GM23338 (cell line): ENCODE measurements around the gene ATP2B1. TPM values are rescaled to one million over a fixed set of nuclear protein-coding genes. Genes with fewer than 3 reads are reported as not detected.
"Not testable (repeated sequence)": the region's sequence is repeated elsewhere in the genome, so short reads cannot be mapped to it uniquely, and the experiment has no call there.

Experiments
- ATAC-seq: fragments of 200-7000 bp; cut with Tn5 transposase; 3 replicates; pipeline ENCODE4 v1.9.1; 2020
- DNase-seq: peaks from one replicate; pipeline ENCODE4 v3.0.0-alpha.2; 2015; ENCODE audit warnings: low spot score
- H2AFZ ChIP-seq: fragments of 200-600 bp; sonication (generic); 2 replicates; pipeline ENCODE4 v1.8.0; 2016; ENCODE audit warnings: antibody characterized with exemption, mild to moderate bottlenecking, moderate library complexity
- H3F3A ChIP-seq: fragments of 200-600 bp; sonication (generic); replicated peaks from 2 replicates; pipeline ENCODE4 v1.8.0; 2017; ENCODE audit warnings: antibody characterized with exemption, mixed run types, low read depth
- H3K27ac ChIP-seq: fragments of 200-600 bp; sonication (generic); 2 replicates; pipeline ENCODE4 v1.6.1; 2016; ENCODE audit warnings: low read depth
- H3K27me3 ChIP-seq: fragments of 200-600 bp; sonication (generic); 2 replicates; pipeline ENCODE4 v1.8.0; 2016; ENCODE audit warnings: mild to moderate bottlenecking, mixed run types, moderate library complexity; ENCODE audit not compliant: insufficient read depth
- H3K36me3 ChIP-seq: fragments of 200-600 bp; sonication (generic); 2 replicates; pipeline ENCODE4 v1.8.0; 2016; ENCODE audit warnings: mild to moderate bottlenecking; ENCODE audit not compliant: insufficient read depth
- H3K4me1 ChIP-seq: fragments of 200-600 bp; sonication (generic); 2 replicates; pipeline ENCODE4 v1.8.0; 2016; ENCODE audit warnings: mild to moderate bottlenecking, moderate library complexity; ENCODE audit not compliant: insufficient read depth
- H3K4me2 ChIP-seq: fragments of 200-600 bp; sonication (generic); 2 replicates; pipeline ENCODE4 v1.7.1; 2017; ENCODE audit warnings: mixed run types
- H3K4me3 ChIP-seq: fragments of 200-600 bp; sonication (generic); 2 replicates; pipeline ENCODE4 v1.6.1; 2016; ENCODE audit warnings: mixed run types
- H3K79me2 ChIP-seq: fragments of 200-600 bp; sonication (generic); replicated peaks from 2 replicates; pipeline ENCODE4 v1.8.0; 2017; ENCODE audit warnings: mild to moderate bottlenecking; ENCODE audit not compliant: insufficient read depth
- H3K9me2 ChIP-seq: fragments of 200-600 bp; sonication (generic); 2 replicates; pipeline ENCODE4 v1.8.0; 2017; ENCODE audit not compliant: insufficient read depth
- H4K20me1 ChIP-seq: fragments of 200-600 bp; sonication (generic); replicated peaks from 2 replicates; pipeline ENCODE4 v1.8.0; 2017; ENCODE audit warnings: mild to moderate bottlenecking; ENCODE audit not compliant: insufficient read depth
- H3K27ac Mint-ChIP-seq: 2 replicates; pipeline ENCODE4 v1.8.0; 2020; ENCODE audit warnings: inconsistent platforms, mild to moderate bottlenecking, moderate library complexity, mixed read lengths
- H3K27me3 Mint-ChIP-seq: 3 replicates; pipeline ENCODE4 v1.8.0; 2022; ENCODE audit warnings: low read depth, mild to moderate bottlenecking, moderate library complexity, mixed read lengths, inconsistent platforms; ENCODE audit not compliant: insufficient read depth, poor library complexity
- H3K36me3 Mint-ChIP-seq: 3 replicates; pipeline ENCODE4 v1.8.0; 2021; ENCODE audit warnings: low read depth, mild to moderate bottlenecking, inconsistent platforms, moderate library complexity, mixed read lengths
- H3K4me1 Mint-ChIP-seq: 3 replicates; pipeline ENCODE4 v1.8.0; 2020; ENCODE audit warnings: mild to moderate bottlenecking, inconsistent platforms, mixed read lengths
- H3K4me3 Mint-ChIP-seq: 3 replicates; pipeline ENCODE4 v1.8.0; 2021; ENCODE audit warnings: moderate library complexity, mild to moderate bottlenecking, inconsistent platforms, mixed read lengths
- H3K9me3 Mint-ChIP-seq: 3 replicates; pipeline ENCODE4 v1.8.0; 2020; ENCODE audit warnings: moderate library complexity, mild to moderate bottlenecking, inconsistent platforms, mixed read lengths
- CREB1 ChIP-seq: fragments of 250-450 bp; sonication (Bioruptor Pico); IDR thresholded peaks from 2 replicates; pipeline ENCODE4 v1.5.0; 2020; ENCODE audit warnings: low read depth, mild to moderate bottlenecking, moderate library complexity
- EZH2 ChIP-seq: fragments of 200-600 bp; sonication (generic); IDR thresholded peaks from one replicate; pipeline ENCODE4 v1.8.0; 2017; ENCODE audit warnings: antibody characterized with exemption, mild to moderate bottlenecking, low read depth; ENCODE audit not compliant: unreplicated experiment
- JUNB ChIP-seq: IDR thresholded peaks from one replicate; pipeline ENCODE4 v1.6.1; 2016; ENCODE audit warnings: antibody characterized with exemption; ENCODE audit not compliant: unreplicated experiment
- POLR2AphosphoS5 ChIP-seq: IDR thresholded peaks from 2 replicates; pipeline ENCODE4 v1.6.1; 2016; ENCODE audit warnings: antibody characterized with exemption, low read depth
- ZNF331 ChIP-seq: fragments of 250-450 bp; sonication (Bioruptor Pico); IDR thresholded peaks from 2 replicates; pipeline ENCODE4 v1.5.0; 2020; ENCODE audit warnings: low read depth, mild to moderate bottlenecking, moderate library complexity
- long read RNA-seq: library from polyadenylated mRNA; unstranded; transcript quantifications from one replicate; pipeline ENCODE4 v2.0.0, GENCODE V29; 2020; ENCODE audit not compliant: unreplicated experiment
- polyA plus RNA-seq: library from polyadenylated mRNA; unstranded; fragments of >200 nt; fragmentation: Nextera tagmentation; extraction: Ambion mirVana; gene quantifications from 2 replicates; pipeline ENCODE4 v1.2.1, GENCODE V29; 2016
- total RNA-seq: library from RNA; depleted of rRNA; stranded (reverse); fragments of >200 nt; shearing (Covaris generic); gene quantifications from 2 replicates; pipeline ENCODE4 v1.2.3, GENCODE V29; 2014; rRNA removed
- TF ChIP-seq, protein P1 (sequence below): fragments of 250-450 bp; sonication (Bioruptor Pico); IDR thresholded peaks from 2 replicates; pipeline ENCODE4 v1.5.0; 2020; ENCODE audit warnings: mild to moderate bottlenecking, moderate library complexity

The ATP2B1 gene
- total RNA-seq (20.4 and 42.3 TPM in 2 replicates), polyA plus RNA-seq (27.4 and 39.3 TPM in 2 replicates)
- long read RNA-seq, partial matches to known transcripts: 46 of 50 reads
- long read RNA-seq, other reads (novel, unspliced or antisense): 3 of 50 reads

DNA sequence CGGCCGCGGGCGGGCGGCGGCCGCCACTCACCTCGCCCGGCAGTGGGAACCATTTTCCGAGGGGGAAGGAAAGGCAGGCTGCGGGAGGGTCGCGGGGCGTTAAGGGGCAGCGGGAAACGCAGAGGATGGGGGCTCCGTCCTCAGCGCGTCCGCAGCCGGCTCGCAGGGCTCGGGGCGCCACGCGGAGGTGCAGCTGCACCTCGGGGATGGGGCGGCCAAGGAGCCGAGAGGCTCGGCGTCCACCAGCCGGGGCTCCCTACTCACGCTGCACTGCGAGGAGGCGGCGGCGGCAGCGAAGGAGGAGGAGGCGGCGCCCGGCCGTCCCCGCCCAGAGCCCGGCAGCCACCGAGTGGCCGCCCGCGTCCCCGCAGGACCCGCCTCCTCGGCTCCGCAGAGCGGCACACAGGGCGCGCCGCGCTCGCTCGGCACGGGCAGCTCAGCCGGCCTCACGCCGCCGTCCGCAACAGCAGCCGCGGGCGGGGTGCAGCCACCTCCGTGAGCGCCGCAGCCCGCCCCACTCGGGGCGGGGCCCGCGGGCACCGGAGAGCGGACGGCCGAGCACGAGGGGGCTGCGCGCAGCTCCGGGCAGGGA, at the start of gene ATP2B1:
Gene ATP2B1, minus strand, starts transcription at position 274 of the 592 bp plus-strand sequence. CDS start 52,952 bp downstream, outside the sequence.
- Histone ChIP-seq H3K4me3 (peak within 1 kb of the TSS; percentile 77), H3K4me2 (peak within 1 kb of the TSS; percentile 91), H3K36me3 (no peaks in the 10 kb centered on the region), H3K79me2 (peaks cover 44% of the 10 kb centered on the region), H4K20me1 (peaks cover 36% of the 10 kb centered on the region), H3K27ac (peak within 1 kb of the TSS; percentile 12; the same call in 1 of the 2 replicates), H3K4me1 (peaks cover 11% of the 10 kb centered on the region), H3K27me3 (peaks cover 51% of the 10 kb centered on the region), H3K9me2 (peaks cover under 1% of the 10 kb centered on the region; the same call in 1 of the 2 replicates), H3F3A (no peaks in the 10 kb centered on the region), H2AFZ (no peak within 1 kb of the TSS; the same call in 1 of the 2 replicates)
- H3K4me1 Mint-ChIP-seq: peaks cover 16% of the 10 kb centered on the region
- TF ChIP-seq, protein P1, sequence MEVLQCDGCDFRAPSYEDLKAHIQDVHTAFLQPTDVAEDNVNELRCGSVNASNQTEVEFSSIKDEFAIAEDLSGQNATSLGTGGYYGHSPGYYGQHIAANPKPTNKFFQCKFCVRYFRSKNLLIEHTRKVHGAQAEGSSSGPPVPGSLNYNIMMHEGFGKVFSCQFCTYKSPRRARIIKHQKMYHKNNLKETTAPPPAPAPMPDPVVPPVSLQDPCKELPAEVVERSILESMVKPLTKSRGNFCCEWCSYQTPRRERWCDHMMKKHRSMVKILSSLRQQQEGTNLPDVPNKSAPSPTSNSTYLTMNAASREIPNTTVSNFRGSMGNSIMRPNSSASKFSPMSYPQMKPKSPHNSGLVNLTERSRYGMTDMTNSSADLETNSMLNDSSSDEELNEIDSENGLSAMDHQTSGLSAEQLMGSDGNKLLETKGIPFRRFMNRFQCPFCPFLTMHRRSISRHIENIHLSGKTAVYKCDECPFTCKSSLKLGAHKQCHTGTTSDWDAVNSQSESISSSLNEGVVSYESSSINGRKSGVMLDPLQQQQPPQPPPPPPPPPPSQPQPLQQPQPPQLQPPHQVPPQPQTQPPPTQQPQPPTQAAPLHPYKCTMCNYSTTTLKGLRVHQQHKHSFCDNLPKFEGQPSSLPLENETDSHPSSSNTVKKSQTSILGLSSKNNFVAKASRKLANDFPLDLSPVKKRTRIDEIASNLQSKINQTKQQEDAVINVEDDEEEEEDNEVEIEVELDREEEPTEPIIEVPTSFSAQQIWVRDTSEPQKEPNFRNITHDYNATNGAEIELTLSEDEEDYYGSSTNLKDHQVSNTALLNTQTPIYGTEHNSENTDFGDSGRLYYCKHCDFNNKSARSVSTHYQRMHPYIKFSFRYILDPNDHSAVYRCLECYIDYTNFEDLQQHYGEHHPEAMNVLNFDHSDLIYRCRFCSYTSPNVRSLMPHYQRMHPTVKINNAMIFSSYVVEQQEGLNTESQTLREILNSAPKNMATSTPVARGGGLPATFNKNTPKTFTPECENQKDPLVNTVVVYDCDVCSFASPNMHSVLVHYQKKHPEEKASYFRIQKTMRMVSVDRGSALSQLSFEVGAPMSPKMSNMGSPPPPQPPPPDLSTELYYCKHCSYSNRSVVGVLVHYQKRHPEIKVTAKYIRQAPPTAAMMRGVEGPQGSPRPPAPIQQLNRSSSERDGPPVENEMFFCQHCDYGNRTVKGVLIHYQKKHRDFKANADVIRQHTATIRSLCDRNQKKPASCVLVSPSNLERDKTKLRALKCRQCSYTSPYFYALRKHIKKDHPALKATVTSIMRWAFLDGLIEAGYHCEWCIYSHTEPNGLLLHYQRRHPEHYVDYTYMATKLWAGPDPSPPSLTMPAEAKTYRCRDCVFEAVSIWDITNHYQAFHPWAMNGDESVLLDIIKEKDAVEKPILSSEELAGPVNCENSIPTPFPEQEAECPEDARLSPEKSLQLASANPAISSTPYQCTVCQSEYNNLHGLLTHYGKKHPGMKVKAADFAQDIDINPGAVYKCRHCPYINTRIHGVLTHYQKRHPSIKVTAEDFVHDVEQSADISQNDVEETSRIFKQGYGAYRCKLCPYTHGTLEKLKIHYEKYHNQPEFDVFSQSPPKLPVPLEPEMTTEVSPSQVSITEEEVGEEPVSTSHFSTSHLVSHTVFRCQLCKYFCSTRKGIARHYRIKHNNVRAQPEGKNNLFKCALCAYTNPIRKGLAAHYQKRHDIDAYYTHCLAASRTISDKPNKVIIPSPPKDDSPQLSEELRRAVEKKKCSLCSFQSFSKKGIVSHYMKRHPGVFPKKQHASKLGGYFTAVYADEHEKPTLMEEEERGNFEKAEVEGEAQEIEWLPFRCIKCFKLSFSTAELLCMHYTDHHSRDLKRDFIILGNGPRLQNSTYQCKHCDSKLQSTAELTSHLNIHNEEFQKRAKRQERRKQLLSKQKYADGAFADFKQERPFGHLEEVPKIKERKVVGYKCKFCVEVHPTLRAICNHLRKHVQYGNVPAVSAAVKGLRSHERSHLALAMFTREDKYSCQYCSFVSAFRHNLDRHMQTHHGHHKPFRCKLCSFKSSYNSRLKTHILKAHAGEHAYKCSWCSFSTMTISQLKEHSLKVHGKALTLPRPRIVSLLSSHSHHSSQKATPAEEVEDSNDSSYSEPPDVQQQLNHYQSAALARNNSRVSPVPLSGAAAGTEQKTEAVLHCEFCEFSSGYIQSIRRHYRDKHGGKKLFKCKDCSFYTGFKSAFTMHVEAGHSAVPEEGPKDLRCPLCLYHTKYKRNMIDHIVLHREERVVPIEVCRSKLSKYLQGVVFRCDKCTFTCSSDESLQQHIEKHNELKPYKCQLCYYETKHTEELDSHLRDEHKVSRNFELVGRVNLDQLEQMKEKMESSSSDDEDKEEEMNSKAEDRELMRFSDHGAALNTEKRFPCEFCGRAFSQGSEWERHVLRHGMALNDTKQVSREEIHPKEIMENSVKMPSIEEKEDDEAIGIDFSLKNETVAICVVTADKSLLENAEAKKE: no peak
- TF ChIP-seq JUNB: no peak
- no peak for TF ChIP-seq CREB1 (CRISPR knock-in tag)
- no peak for TF ChIP-seq EZH2
- peak; percentile 52; the same call in 1 of the 2 replicates for TF ChIP-seq POLR2AphosphoS5
- TF ChIP-seq ZNF331 (CRISPR knock-in tag): no peak
- peak within 1 kb of the TSS; percentile 94 for H3K4me3 Mint-ChIP-seq
- DNase-seq (peak; percentile 81), ATAC-seq (peak; percentile 71)
- H3K27me3 Mint-ChIP-seq: peaks cover 40% of the 10 kb centered on the region
- no peak within 1 kb of the TSS; the same call in 1 of the 2 replicates for H3K27ac Mint-ChIP-seq
- H3K36me3 Mint-ChIP-seq: no peaks in the 10 kb centered on the region; the same call in 1 of the 3 replicates
- peaks cover 4% of the 10 kb centered on the region; the same call in 1 of the 3 replicates for H3K9me3 Mint-ChIP-seq

DNA sequence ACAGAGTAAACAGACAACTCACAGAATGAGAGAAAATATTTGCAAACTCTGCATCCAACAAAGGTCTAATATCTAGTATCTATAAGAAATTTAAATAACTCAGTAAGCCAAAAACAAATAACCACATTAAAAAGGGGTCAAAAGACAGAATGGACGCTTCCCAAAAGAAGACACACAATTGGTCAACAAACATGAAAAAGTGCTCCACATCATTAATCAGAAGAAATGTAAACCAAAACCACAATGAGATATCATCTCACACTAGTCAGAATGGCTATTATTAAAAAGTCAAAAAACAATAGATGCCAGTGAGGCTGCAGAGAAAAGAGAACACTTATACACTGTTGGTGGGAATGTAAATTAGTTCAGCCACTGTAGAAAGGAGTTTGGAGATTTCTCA, 49.3 kb upstream of the ATP2B1 start:
- not testable (repeated sequence) for H3K27me3 Mint-ChIP-seq, H3K27ac ChIP-seq, H3K9me3 Mint-ChIP-seq, ATAC-seq, H3K36me3 Mint-ChIP-seq, H4K20me1 ChIP-seq, H3K27ac Mint-ChIP-seq, H3K4me1 ChIP-seq, H3K9me2 ChIP-seq, H3K4me1 Mint-ChIP-seq, H3K79me2 ChIP-seq, H2AFZ ChIP-seq, H3K4me2 ChIP-seq, H3K4me3 Mint-ChIP-seq, H3F3A ChIP-seq, H3K36me3 ChIP-seq, H3K27me3 ChIP-seq, DNase-seq, H3K4me3 ChIP-seq
